Common myeloid progenitor, CD34-positive (primary cell): Measurements from ENCODE around the gene MACROH2A1.

ENCODE experiments used
- CTCF ChIA-PET: fragments of 350-600 bp; sonication (Branson Sonifier 250); formaldehyde crosslinking; loops from one replicate; lab custom pipeline; 2021; ENCODE audit warnings: antibody characterized with exemption; lab: Charles Lee
- POLR2A ChIA-PET: fragments of 350-600 bp; sonication (Branson Sonifier 250); formaldehyde crosslinking; loops from one replicate; lab custom pipeline; 2021; ENCODE audit warnings: antibody characterized with exemption; lab: Charles Lee
- DNase-seq, 3 donors: peaks; one replicate each; pipeline versions ENCODE4 v3.0.0 to v3.0.0-alpha.2; 2013
- H3K27ac ChIP-seq, 2 experiments: 1 replicate in 1 of 2; 2 replicates in 1 of 2; pipeline ENCODE4 v1.7.0; 2013; ENCODE audit warnings: inconsistent platforms in 2 of 2, low read length in 2 of 2, mild to moderate bottlenecking in 2 of 2, low read depth in 1 of 2, moderate library complexity in 1 of 2; ENCODE audit not compliant: severe bottlenecking in 2 of 2, insufficient read depth in 1 of 2, poor library complexity in 1 of 2
- H3K27me3 ChIP-seq, 5 experiments: replicated peaks in 2 of 5; 1 replicate in 3 of 5; 2 replicates in 2 of 5; pipeline versions ENCODE4 v1.6.1 to v1.7.0; 2013; ENCODE audit warnings: low read length in 4 of 5, mild to moderate bottlenecking in 2 of 5, moderate library complexity in 2 of 5, inconsistent platforms in 1 of 5; ENCODE audit not compliant: insufficient read depth in 5 of 5, control insufficient read depth in 4 of 5
- H3K36me3 ChIP-seq, 4 experiments: 1 replicate in 2 of 4; 2 replicates in 2 of 4; pipeline versions ENCODE4 v1.6.1 to v1.7.0; 2013; ENCODE audit warnings: low read length in 3 of 4, control low read depth in 1 of 4, mild to moderate bottlenecking in 1 of 4; ENCODE audit not compliant: control insufficient read depth in 4 of 4, insufficient read depth in 4 of 4
- H3K4me1 ChIP-seq, 4 experiments: 1 replicate in 3 of 4; 2 replicates in 1 of 4; pipeline versions ENCODE4 v1.6.1 to v1.7.1; 2013; ENCODE audit warnings: low read length in 3 of 4, mild to moderate bottlenecking in 3 of 4, control low read depth in 1 of 4, inconsistent platforms in 1 of 4, moderate library complexity in 1 of 4; ENCODE audit not compliant: control insufficient read depth in 4 of 4, insufficient read depth in 4 of 4; ENCODE audit errors: control extremely low read depth in 1 of 4
- H3K4me3 ChIP-seq, 7 experiments: 1 replicate in 4 of 7; 2 replicates in 3 of 7; pipeline versions ENCODE4 v1.5.1 to v1.7.0; 2013; ENCODE audit warnings: mild to moderate bottlenecking in 7 of 7, low read length in 6 of 7, moderate library complexity in 6 of 7, inconsistent platforms in 2 of 7, low read depth in 2 of 7, control low read depth in 1 of 7; ENCODE audit not compliant: insufficient read depth in 4 of 7, control insufficient read depth in 1 of 7; ENCODE audit errors: extremely low read depth in 1 of 7
- H3K9me3 ChIP-seq, 5 experiments: 1 replicate in 4 of 5; 2 replicates in 1 of 5; pipeline versions ENCODE4 v1.6.1 to v1.7.1; 2013; ENCODE audit warnings: low read length in 4 of 5, mild to moderate bottlenecking in 2 of 5, inconsistent platforms in 1 of 5, low read depth in 1 of 5, moderate library complexity in 1 of 5; ENCODE audit not compliant: control insufficient read depth in 4 of 5, insufficient read depth in 2 of 5; ENCODE audit errors: control extremely low read depth in 1 of 5
- whole genome bisulfite sequencing: methylation state at CpG from one replicate; pipeline ENCODE4 v1.1.5; 2013; ENCODE audit not compliant: insufficient coverage; 5-methylcytosine and 5-hydroxymethylcytosine counted together

MACROH2A1 gene

DNA sequence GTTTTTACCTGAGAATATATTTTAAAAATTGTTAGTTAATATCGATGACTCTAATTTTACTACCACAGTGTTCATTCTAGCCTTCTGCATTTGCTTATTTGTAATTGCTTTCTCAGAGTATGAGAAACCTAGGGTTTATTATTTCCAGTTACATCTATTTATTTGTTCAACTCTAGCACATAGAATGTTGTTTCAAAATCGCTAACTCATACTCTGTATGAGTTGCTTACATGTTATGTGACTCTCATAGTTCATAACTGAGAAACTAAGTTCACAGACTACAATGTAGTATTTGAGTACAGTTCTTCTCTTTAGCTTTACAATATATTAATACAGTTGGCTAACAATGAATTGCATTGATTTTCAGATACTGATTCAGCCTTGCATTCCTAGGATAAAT, 103.2 kb downstream of the MACROH2A1 start:
- Histone ChIP-seq H3K27me3 (no peaks in the 10 kb centered on the region), H3K27ac (no peak overlapping the region), H3K4me1 (no peaks in the 10 kb centered on the region), H3K36me3 (no peaks in the 10 kb centered on the region), H3K9me3 (no peaks in the 10 kb centered on the region), H3K4me3 (no peak overlapping the region)
- WGBS: no CpG with 5 or more reads among the region's 2 CpGs
- DNase-seq: no peak
- ChIA-PET POLR2A (no interaction called here), CTCF (no interaction called here)

DNA sequence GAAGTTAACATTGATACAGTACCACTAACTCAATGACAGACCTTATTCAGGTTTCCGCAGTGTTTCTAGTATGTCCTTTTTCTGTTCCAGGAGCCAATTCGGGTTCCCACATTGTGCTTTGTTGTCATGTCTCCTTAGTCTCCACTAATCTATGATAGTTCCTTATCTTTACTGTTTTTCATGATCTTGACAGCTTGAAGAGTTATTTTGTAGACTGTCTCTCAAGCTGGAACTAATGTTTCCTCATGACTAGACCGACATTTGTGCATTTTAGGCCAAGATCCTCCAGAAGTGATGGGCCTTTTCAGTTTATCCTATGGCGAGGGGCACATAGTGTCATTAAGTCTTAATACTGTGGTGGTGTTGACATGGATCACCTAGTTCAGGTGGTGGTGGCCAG, 104.2 kb downstream of the MACROH2A1 start:
- ChIA-PET POLR2A (no interaction called here), CTCF (no interaction called here)
- WGBS: no CpG with 5 or more reads among the region's 4 CpGs
- Histone ChIP-seq H3K36me3 (no peaks in the 10 kb centered on the region), H3K9me3 (no peaks in the 10 kb centered on the region), H3K27me3 (no peaks in the 10 kb centered on the region), H3K27ac (no peak overlapping the region), H3K4me3 (no peak overlapping the region), H3K4me1 (no peaks in the 10 kb centered on the region)
- DNase-seq: no peak

- H3K36me3 ChIP-seq: no peaks in the 10 kb centered on the region
- WGBS: no CpG with 5 or more reads among the region's 1 CpG
- no peak overlapping the region for H3K27ac ChIP-seq
- H3K9me3 ChIP-seq: peaks cover 0 to 12% (median 2%) of the 10 kb centered on the region in 5 experiments
- ChIA-PET POLR2A (no interaction called here), CTCF (no interaction called here)
- H3K4me3 ChIP-seq: no peak overlapping the region
- H3K27me3 ChIP-seq: no peaks in the 10 kb centered on the region
- no peaks in the 10 kb centered on the region for H3K4me1 ChIP-seq
- no peak for DNase-seq
Measured at GRCh38 chr5:135289651-135290050, 109.4 kb downstream of the MACROH2A1 start.

- WGBS: no CpG with 5 or more reads among the region's 2 CpGs
- Histone ChIP-seq H3K4me1 (no peaks in the 10 kb centered on the region), H3K4me3 (no peak overlapping the region), H3K9me3 (peaks cover 0 to 12% (median 2%) of the 10 kb centered on the region in 5 experiments), H3K36me3 (no peaks in the 10 kb centered on the region), H3K27ac (no peak overlapping the region), H3K27me3 (no peaks in the 10 kb centered on the region)
- ChIA-PET CTCF (no interaction called here), POLR2A (no interaction called here)
- no peak for DNase-seq
Measured at GRCh38 chr5:135287551-135287950, 111.5 kb downstream of the MACROH2A1 start.
